NT2/D1 (cell line): Measurements from ENCODE around the gene CHTOP.

Source experiments
- DNase-seq: peaks from one replicate; pipeline ENCODE4 v3.0.0-alpha.2; 2011; ENCODE audit warnings: low read depth, low spot score
- H3K27me3 ChIP-seq: 2 replicates; pipeline ENCODE4 v1.6.0; 2011; ENCODE audit warnings: mild to moderate bottlenecking; ENCODE audit not compliant: insufficient read length, insufficient read depth
- H3K36me3 ChIP-seq: 2 replicates; pipeline ENCODE4 v1.6.1; 2011; ENCODE audit warnings: mild to moderate bottlenecking, low read length, mixed read lengths; ENCODE audit not compliant: insufficient read depth, insufficient read length
- H3K4me1 ChIP-seq: 2 replicates; pipeline ENCODE4 v1.5.1; 2011; ENCODE audit not compliant: insufficient read depth, insufficient read length
- H3K4me3 ChIP-seq: 2 replicates; pipeline ENCODE4 v1.5.1; 2011; ENCODE audit warnings: low read depth; ENCODE audit not compliant: insufficient read length
- H3K9ac ChIP-seq: 2 replicates; pipeline ENCODE4 v1.6.0; 2011; ENCODE audit warnings: low read depth; ENCODE audit not compliant: insufficient read length
- H3K9me3 ChIP-seq: 2 replicates; pipeline ENCODE4 v1.5.1; 2011; ENCODE audit warnings: mild to moderate bottlenecking, low read length; ENCODE audit not compliant: insufficient read depth
- SUZ12 ChIP-seq: IDR thresholded peaks from 2 replicates; pipeline ENCODE4 v1.6.1; 2011; ENCODE audit not compliant: insufficient read length, insufficient read depth; ENCODE audit errors: extremely low read depth
- YY1 ChIP-seq: IDR thresholded peaks from 2 replicates; pipeline ENCODE4 v1.6.1; 2011; ENCODE audit not compliant: insufficient read length, insufficient read depth
- ZNF274 ChIP-seq: IDR thresholded peaks from 2 replicates; pipeline ENCODE4 v1.6.1; 2011; ENCODE audit warnings: mild to moderate bottlenecking, low read depth, low read length

The CHTOP gene

DNA sequence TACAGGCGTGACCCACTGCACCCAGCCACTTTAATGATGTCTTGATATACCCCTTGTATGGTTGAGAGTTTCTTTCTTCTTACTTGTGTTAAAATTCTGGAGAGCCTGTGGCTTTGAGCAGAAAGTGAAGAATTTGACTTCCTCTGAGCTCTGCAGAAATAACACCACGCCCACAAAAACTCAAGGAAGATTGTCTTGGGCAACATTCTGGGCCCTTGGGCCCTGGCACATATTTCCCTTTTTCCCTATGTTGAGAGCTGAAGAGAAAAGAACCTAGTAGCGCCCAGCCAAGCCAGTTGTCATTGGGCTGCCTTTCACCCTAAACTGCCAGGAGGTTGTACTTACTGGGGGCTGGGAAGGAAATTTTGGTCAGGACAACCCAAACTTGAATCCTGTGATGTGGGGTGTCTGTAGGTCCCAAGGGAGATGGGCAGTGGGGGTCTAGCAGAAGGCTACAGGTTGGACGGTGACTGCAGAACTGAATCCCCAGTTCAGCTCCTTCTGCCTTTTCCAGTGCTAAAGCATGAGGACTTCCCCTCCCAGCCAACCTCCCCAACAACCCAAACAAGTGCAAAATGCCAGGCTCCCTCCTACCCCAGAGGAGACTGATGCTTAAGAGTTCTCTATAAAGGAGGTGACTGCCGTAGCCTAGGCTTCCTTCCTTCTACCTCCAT lies 12.9 kb downstream of the CHTOP start:
- Histone ChIP-seq H3K9me3 (no peaks in the 10 kb centered on the region), H3K27me3 (no peaks in the 10 kb centered on the region), H3K36me3 (peaks cover 56% of the 10 kb centered on the region), H3K4me1 (peaks cover 3% of the 10 kb centered on the region), H3K4me3 (no peak overlapping the region), H3K9ac (no peak overlapping the region)
- no peak for TF ChIP-seq ZNF274
- TF ChIP-seq YY1: no peak
- TF ChIP-seq SUZ12: no peak
- DNase-seq: no peak

DNA sequence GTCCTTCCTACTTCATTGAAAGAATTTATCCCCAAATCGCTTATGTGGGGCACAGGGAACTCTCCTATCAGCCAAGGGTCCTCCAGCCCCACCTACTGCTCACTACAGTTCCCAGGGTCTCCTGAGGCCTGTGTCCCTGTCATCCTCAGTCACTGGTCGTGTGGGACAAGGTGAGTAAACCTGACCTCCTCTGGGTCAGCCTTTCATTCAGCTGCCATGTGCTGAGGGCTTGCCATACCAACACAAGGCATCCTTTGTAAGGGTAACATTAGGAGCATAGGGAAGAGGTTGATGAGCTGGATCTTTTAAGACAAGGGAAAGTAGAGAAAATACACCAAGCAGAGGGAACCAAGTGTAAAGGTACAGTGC lies 13.5 kb downstream of the CHTOP start:
- H3K4me3 ChIP-seq: no peak overlapping the region
- no peaks in the 10 kb centered on the region for H3K9me3 ChIP-seq
- H3K36me3 ChIP-seq: peaks cover 51% of the 10 kb centered on the region
- H3K9ac ChIP-seq: no peak overlapping the region
- H3K27me3 ChIP-seq: no peaks in the 10 kb centered on the region
- peaks cover 3% of the 10 kb centered on the region for H3K4me1 ChIP-seq
- TF ChIP-seq ZNF274: no peak
- no peak for TF ChIP-seq SUZ12
- TF ChIP-seq YY1: no peak
- DNase-seq: no peak

DNA sequence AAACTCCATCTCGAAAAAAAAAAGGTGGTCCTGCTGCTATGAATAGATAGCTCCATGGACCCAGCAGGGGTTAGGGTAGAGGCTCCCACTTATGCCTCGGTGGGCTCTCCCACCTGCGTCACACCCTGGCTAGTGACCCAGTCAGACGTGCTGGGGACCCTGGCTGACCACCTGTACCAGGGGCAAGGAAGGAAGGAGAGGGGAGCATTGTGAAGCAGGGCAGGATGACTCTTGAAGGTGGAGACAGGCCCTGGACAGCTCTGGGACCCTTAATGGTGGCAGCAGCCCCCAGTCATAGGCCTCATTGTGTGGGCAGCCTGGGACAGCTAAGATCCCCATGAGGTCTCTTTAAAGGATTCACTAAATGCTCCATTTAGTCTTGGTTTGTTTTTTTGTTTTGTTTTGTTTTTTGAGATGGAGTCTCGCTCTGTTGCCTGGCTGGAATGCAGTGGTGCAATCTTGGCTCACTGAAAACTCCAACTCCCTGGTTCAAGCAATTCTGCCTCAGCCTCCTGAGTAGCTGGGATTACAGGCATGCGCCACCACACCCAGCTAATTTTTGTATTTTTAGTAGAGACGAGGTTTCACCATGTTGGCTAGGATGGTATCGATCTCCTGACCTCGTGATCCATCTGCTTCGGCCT lies 14.3 kb downstream of the CHTOP start:
- no peak for DNase-seq
- no peak overlapping the region for H3K9ac ChIP-seq
- TF ChIP-seq ZNF274 (no peak), SUZ12 (no peak), YY1 (no peak)
- peaks cover 3% of the 10 kb centered on the region for H3K4me1 ChIP-seq
- no peaks in the 10 kb centered on the region for H3K9me3 ChIP-seq
- H3K27me3 ChIP-seq: no peaks in the 10 kb centered on the region
- peaks cover 43% of the 10 kb centered on the region for H3K36me3 ChIP-seq
- H3K4me3 ChIP-seq: no peak overlapping the region

DNA sequence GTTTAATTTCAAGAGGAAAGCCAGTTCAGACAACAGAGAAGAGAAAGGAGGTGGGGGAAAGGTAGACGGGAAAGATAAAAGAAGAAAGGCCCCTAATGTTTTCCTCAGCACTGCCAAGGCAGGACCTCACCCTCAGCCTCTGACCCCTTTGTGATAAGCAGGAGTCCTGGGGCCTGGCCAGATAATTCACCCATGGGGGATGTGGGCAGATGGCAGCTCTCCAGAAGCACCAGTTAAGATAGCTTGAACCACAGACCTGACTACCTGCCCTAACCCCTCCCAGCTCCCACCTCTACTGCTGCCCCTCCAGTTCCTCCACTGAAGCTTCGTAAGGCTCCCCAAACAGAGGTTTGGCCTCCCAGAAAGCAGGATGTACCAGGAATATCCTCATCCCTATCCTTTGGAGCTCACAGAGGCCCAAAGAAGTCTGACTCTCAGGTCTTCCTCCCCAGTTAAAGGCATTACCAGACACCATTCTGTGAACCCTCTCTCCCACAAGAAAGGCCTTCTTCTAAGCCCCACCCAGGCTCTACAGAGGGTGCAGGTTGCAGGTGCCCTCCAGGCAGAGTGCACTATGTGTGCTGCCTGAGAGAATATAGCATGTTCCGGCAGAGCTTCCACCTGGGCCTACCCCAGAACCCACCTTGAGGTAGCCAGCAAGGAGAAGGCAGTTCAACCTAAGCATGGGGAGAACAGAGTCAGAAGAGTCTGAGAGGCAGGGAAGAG lies 15.4 kb downstream of the CHTOP start:
- no peak overlapping the region for H3K4me3 ChIP-seq
- peaks cover 3% of the 10 kb centered on the region for H3K4me1 ChIP-seq
- H3K9me3 ChIP-seq: no peaks in the 10 kb centered on the region
- no peaks in the 10 kb centered on the region for H3K27me3 ChIP-seq
- no peak for DNase-seq
- TF ChIP-seq ZNF274: no peak
- TF ChIP-seq YY1: no peak
- TF ChIP-seq SUZ12: no peak
- peaks cover 31% of the 10 kb centered on the region for H3K36me3 ChIP-seq
- no peak overlapping the region for H3K9ac ChIP-seq

GRCh38 chr1:153649863-153650235 lies 16.0 kb downstream of the CHTOP start:
- no peaks in the 10 kb centered on the region for H3K9me3 ChIP-seq
- H3K9ac ChIP-seq: no peak overlapping the region
- peaks cover 3% of the 10 kb centered on the region for H3K4me1 ChIP-seq
- H3K4me3 ChIP-seq: no peak overlapping the region
- no peak for DNase-seq
- H3K36me3 ChIP-seq: peaks cover 26% of the 10 kb centered on the region
- H3K27me3 ChIP-seq: no peaks in the 10 kb centered on the region
- no peak for TF ChIP-seq YY1
- no peak for TF ChIP-seq SUZ12
- no peak for TF ChIP-seq ZNF274

- Histone ChIP-seq H3K9me3 (no peaks in the 10 kb centered on the region), H3K9ac (no peak overlapping the region), H3K36me3 (peaks cover 7% of the 10 kb centered on the region), H3K4me1 (peaks cover 3% of the 10 kb centered on the region), H3K4me3 (no peak overlapping the region), H3K27me3 (no peaks in the 10 kb centered on the region)
- no peak for DNase-seq
- TF ChIP-seq SUZ12 (no peak), ZNF274 (no peak), YY1 (no peak)
Measured at GRCh38 chr1:153651771-153652170, 17.9 kb downstream of the CHTOP start.
